Hypothalamus (tissue), 51 donors: ENCODE data around the gene PSMG4.

Experiments used
- DNase-seq, 51 donors: peaks; one replicate each; lab custom pipeline; 2025; lab: John Stamatoyannopoulos, UW

Gene PSMG4

DNA sequence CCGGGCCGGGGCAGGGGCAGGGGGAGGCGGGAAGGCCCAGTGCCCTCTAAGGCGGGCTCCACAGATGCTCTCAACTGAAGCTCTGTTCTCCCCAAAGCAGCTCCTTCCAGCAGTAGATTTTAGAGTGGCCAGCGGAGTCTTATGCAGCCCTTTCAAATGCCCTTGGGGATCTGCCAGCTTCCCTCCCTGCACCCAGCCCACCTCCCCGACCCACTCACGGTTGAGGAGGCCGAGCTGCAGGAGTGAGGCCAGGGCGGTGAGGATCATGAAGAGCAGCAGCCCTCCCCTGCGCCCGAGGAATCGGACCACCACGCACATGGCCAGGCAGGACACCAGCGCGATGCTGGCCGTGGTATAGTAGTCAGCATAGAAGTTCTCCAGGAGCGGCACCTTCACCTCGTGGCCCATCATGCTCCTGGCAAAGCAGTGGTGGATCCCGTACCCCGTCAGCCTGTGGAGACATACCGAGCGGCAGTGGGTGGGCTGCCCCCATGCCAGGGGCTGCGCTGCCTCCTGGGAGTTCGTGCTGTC lies 28.0 kb downstream of the PSMG4 start:
- DNase-seq, result no peak

DNA sequence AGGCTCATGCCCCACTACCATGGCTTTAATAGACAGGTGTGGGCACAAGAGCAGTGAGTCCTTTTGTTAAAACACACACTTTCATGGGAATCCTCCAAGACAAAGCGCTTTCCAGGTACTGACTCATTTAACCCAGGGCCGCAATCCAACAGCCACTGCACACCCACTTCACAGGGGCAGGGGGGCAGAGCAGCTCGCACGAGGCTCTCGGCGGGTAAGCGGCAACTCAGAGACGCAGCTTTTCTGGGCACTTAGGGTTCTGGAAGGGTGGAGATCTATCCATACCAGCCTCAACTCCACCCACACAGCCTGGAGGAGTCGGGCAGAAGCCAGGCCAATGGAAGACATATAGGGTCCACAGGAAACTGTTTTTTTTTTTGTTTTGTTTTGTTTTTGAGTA lies 28.6 kb downstream of the PSMG4 start:
- DNase-seq, result no peak

DNA sequence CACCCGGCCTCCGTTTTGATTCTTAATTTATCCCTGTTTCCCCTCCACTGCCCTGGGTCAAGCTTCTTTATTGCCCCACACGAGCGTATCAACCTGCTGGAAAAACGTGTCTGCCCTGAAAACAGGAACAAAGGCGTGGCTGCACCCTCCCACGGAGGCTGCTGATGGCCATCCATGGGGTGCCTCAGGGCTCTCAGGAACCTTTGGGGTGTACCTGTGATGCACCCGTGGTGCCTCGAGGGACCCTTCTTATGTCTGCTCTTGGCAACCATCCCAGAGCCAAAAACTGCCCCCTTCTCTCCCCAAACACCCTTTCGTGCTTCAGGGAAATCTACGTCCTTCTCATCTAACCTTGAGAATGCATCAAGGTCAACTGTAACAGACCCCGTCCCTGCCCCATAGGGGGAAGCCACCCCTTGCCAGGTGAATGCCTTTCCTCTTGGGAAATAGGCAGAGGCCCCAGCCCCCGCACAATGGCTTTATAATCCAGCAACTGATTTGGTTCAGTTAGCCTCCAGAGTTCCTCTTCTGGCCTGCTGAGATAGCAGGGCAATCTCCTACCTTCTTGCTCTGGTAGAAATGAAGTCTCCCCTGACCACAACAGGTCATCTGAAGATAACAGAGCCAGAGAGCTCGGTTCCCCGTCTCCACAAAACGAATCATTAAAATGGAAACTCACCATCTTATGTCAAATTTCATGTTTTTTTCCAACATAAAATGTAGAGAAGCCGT lies 29.4 kb downstream of the PSMG4 start:
- DNase-seq, result no peak

DNA sequence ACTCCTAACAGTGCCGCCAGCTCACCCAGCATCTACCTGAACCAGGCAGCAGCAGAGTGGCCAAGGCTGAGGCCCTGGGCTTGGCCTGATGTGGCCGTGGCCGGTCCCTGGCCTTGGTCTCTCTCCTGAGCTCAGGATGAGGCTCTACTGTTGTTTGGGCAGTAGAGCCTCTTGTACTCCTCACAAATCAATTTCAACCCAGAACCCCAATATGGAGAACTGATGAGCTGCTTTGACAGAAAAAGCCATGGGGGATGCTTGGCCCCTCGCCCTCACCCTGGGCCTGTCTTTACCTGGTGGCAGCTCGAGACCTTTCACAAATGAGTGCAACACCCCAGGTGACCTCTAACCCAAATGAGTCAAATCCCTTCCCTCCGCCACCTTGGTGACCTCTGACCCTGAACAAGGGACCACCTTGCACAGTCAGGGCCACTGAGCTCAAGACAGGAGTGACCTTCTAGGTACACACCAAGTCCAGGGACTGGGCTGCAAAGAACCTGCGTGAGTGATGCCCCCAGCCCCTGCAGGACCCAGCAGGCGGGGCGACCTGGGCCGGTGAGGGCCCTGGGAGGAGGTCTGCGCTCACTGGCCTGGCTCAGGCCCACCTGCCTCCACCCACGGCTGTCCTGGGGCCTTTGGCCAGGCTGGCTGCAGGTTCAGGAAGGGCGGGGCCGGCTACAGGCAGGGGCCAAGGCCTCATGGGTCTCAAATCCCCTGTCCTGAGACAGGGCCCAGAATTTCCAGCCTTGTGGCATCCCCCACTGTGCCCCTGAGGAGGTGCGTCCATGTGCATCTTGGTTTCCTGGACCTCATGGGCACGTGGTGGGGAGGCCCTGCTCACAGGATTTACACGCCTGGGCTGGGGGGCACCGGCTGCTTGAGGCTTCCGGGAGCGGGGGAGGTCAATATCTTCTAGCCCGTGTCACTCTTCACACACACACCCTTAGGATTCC lies 30.2 kb downstream of the PSMG4 start:
- DNase-seq, result no peak

GRCh38 chr6:3289664-3290055 lies 30.9 kb downstream of the PSMG4 start:
- DNase-seq, result no peak

DNA sequence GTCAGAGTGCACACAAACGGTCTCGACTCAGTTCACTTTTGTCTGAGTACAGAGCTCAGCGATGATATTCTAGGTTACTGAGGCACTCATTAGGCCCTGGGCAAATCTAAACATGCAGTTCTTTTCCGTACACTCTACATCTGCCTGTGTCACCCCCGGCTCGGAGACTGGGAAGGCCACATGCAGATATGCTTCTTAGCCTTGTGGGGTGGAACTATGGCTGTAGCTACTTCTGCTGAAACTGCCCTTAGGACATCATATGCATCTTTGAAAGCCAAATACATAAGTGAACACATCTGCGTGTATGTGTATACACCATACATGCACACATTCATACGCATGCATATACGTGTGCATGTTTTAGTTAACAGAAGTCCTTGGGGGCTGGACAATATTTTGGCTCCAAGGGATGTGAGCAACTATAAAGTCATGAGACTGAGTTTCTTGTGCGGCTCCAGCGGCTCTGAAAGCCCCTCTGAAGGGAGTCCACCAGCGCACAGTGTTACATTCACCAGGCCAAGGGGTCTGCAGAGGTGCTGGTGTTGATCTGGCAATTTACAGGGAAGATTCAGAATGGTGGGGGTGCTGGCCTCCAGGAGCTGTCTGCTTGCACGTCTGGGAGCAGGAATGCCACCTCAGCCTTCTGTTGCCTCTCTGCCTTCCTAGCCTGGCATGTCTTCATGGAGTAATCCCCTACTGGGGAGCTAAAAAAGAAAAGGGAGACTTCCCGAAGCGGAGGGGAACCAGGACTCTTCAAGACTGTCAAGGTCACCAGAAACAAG lies 31.6 kb downstream of the PSMG4 start:
- no peak for DNase-seq

- DNase-seq, result no peak
Observed at GRCh38 chr6:3290931-3291211, 32.1 kb downstream of the PSMG4 start.

DNA sequence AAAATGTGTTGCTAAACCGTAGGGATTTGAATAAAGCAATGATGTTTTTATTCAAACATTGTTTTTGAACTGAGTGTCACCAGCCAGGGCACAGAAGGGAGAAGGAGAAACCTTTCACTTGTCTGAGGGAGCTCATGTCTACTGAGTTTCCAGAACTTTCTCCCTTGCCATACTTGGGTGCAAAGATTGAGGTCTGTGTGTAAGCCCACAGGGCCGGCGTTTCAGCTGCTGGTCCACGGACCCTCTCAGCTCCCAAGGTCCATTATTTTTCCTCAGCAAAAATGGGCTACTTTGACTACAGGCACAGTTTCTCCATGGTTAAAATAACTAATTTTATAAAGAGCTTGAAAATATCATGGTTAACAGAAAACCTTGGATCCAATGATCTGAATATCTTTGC lies 32.6 kb downstream of the PSMG4 start:
- no peak for DNase-seq

GRCh38 chr6:3291987-3292386 lies 33.2 kb downstream of the PSMG4 start:
- DNase-seq, result no peak

DNA sequence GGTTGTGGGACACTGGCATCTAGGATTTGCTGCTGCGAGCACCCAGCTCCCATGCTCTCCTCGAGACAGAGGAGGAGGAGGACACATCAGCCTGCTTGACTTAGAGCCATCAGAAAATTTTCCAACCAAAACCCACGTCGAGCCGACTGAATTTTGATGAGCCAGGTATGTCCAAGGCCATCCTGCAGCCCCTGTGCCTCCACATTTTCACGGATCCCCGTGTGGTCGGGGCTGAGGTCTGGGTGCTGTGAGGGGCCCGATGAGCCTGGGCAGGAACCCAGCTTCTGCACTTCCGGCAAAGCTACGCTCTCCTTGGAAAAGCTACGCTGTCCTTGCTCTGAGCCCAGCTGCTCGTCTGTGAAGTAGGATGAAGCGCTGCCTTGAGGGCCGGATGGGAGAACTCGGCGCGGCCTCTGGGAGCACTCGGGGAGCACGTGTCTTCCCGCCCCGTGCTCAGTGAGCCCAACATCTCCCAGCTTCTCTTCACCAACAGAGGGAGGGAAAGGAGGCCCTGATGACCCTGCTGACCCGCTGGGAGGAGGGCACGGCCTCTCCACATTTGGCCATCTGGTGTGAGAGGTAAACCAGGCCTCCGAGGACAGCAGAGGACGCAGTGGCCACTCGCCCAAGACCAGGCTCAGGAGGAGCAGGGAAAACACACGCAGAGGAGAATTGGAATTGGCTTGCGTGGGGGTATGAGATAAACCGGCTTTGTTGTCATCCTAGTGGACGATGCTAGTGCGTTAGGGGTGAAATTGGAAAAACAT lies 33.9 kb downstream of the PSMG4 start:
- DNase-seq, result no peak

- DNase-seq, result no peak
Observed at GRCh38 chr6:3293271-3294155, 34.8 kb downstream of the PSMG4 start.

DNA sequence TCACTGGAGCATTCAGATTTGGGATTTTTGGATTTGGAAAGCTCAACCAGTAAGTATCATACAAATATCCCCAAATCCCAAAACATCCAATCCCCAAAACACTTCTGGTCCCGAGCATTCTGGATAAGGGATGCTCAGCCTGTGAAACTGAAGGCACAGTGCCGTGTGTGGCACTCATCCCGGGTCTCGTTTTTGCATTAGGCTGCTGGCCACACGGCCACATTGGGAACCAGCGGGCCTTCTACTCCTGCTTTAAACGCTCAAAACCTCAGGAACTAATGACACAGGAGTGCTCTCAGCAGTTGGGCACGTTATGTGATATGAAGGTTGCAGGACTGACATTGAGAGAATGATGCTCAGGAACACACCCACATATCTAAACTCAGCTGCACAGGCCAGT lies 35.6 kb downstream of the PSMG4 start:
- DNase-seq, result no peak

GRCh38 chr6:3294921-3295871 lies 36.4 kb downstream of the PSMG4 start:
- peak in 20 of 51 donors; percentile 14 to 73 (median 32) for DNase-seq

DNA sequence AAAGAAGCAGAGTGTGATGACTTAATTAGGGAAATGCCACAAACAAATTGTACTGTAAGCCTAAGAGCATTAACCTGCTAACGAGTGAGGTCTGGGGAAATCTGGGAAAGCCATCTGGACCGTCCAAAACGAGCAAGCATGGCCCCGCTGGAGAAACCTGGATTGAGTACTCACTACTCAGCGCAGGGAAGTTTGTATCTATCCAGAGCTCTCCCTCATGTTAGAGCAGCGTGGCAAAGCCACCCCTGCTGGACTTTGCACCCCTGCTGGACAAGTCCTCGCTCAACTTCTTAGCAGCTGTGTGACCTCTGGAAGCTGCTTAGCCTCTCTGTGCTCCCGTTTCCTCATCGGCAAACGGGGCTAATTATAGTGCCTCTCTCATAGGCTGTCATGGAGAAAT lies 37.3 kb downstream of the PSMG4 start:
- no peak for DNase-seq

DNA sequence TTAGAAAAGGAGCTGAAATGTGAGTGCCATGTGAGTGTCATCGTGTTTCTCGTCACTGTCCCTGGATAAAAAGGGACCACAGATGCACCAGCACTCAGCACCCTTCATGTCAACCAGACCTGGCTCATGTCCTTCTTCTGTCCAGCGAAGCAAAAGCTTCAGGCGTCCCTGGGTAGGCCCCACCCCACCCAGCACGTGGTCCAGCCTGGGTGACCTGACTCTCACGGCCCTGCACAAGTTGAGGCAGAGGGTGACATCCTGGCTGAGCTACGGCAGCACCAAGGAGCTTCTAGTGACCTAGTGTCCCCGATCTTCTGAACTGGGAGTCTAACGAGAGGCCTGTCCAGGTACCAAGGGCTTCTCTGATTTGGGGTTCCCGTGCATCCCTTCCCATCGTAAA lies 37.8 kb downstream of the PSMG4 start:
- DNase-seq, result no peak

- DNase-seq, result no peak
Observed at GRCh38 chr6:3297006-3297405, 38.3 kb downstream of the PSMG4 start.

- DNase-seq, result no peak
Observed at GRCh38 chr6:3297909-3298308, 39.2 kb downstream of the PSMG4 start.

DNA sequence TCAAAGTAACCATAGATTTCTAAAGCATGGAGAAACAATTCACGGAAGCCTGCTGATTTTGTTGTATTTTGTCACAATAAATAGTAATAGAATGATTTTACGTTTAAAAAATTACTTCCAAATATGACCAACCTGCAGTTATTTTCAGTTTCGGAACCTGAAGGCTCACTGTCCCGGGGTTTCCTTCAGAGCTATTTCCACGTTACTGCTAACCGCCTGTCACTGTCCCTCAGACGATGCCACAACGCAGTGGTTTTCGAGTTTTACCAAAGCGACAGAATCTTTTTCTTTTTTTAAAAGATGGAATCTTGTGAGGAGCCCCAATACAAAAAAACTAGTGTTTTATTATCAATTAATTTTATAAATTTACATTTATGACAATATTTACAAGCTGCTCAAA lies 40.5 kb downstream of the PSMG4 start:
- no peak for DNase-seq
